ENCODE results near the gene DNAL1. TPM values are rescaled to one million over a fixed set of nuclear protein-coding genes. Genes with fewer than 3 reads are reported as not detected.

DNAL1 gene
- total and polyA plus RNA-seq, 9 of the 15 experiments (the other 6 are each of a cell fraction or from before 2014, with no cell fraction given), result 1.6 to 11.7 (median 4.8) TPM

DNA sequence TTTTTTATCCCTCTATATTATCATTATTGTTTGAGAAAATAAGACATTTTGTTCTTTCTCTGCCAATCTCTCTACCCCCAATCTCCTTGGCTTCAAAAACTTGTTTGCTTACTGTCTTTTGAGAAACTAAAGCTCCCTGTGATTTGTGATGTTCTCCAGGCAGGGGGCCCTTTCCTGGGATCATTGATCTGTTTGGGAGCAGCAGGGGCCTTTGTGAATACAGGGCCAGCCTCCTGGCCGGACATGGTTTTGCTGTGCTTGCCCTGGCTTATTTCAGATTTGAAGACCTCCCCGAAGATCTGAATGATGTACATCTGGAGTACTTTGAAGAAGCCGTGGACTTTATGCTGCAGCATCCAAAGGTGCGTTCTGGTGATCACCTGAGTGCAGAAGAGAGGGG, 28.0 kb upstream of the DNAL1 start:
- TF ChIP-seq FOS (IDR thresholded peaks at IDR 0.05; ENCODE audit: extremely low read depth, insufficient read length) (no peak), ZNF12 (CRISPR knock-in tag; IDR thresholded peaks at IDR 0.05) (no peak), BRCA1 (IDR thresholded peaks at IDR 0.05) (no peak), BRCA1 (CRISPR knock-in tag; IDR thresholded peaks at IDR 0.05) (no peak), HMGXB4 (CRISPR knock-in tag; IDR thresholded peaks at IDR 0.05) (no peak), SRSF3 (IDR thresholded peaks at IDR 0.05; ENCODE audit: insufficient read depth, low read length) (no peak), POLR2AphosphoS5 (IDR thresholded peaks at IDR 0.05; ENCODE audit: control insufficient read depth, insufficient read depth, low read depth, low read length) (no peak), ZNF830 (CRISPR knock-in tag; IDR thresholded peaks at IDR 0.05) (no peak), DEAF1 (CRISPR knock-in tag; IDR thresholded peaks at IDR 0.05) (no peak)
- no TSS peak for BruUV-seq (replicated peaks)
- Histone ChIP-seq H2AFZ (ENCODE audit: low read depth, low read length) (no peak overlapping the region), H3K36me3 (ENCODE audit: control insufficient read depth, insufficient read depth, low read length) (no peaks in the 10 kb centered on the region), H3K9me1 (ENCODE audit: control insufficient read depth, insufficient read depth, low read length) (no peaks in the 10 kb centered on the region), H3K4me1 (replicated peaks in 1 of 2; ENCODE audit: control insufficient read depth in 2 of 2, insufficient read depth in 2 of 2, low read length in 2 of 2) (peaks cover 0 to 10% of the 10 kb centered on the region in 2 experiments; a peak in 2 of 5 replicates), H3K27me3 (ENCODE audit: control insufficient read depth in 2 of 2, insufficient read depth in 2 of 2, low read length in 2 of 2) (no peaks in the 10 kb centered on the region), H3K9me3 (replicated peaks; ENCODE audit: control insufficient read depth, insufficient read depth, low read depth, low read length) (no peaks in the 10 kb centered on the region), H4K20me1 (replicated peaks; ENCODE audit: control insufficient read depth, insufficient read depth, low read length) (no peaks in the 10 kb centered on the region), H3K4me3 (no peak overlapping the region), H3K4me2 (ENCODE audit: insufficient read depth, low read length) (no peak overlapping the region), H3K27ac (ENCODE audit: extremely low read depth, low read depth, low read length) (no peak overlapping the region), H3K79me2 (ENCODE audit: control insufficient read depth, insufficient read depth, low read length) (no peaks in the 10 kb centered on the region), H3K9ac (ENCODE audit: insufficient read depth in 1 of 2, low read depth in 2 of 2, low read length in 2 of 2) (no peak overlapping the region)
- POLR2A ChIA-PET, result interaction anchor here (0.6 kb wide), 1 partner anchor 154 kb away, joined by 3 read pairs; no protein-coding TSS in a partner anchor
- DNase-seq (ENCODE audit: extremely low read depth in 1 of 4, low spot score in 3 of 4) (no peak), ATAC-seq (no peak), FAIRE-seq (no peak)
- in situ Hi-C loops (cut with MboI) (no loop called here), intact Hi-C loops (cut with micrococcal nuclease) (no loop called here)
- 28% methylated on average over 4 of the region's 4 CpGs for WGBS (ENCODE audit: insufficient coverage, low coverage, missing lambda C conversion rate)
- CTCF ChIA-PET (ENCODE audit: low intra/inter-chr PET ratio), result no interaction called here

Data from K562 (cell line).